GM12892 (cell line): ENCODE results near the gene PLEKHN1.

Experiments used
- POLR2A ChIP-seq: IDR thresholded peaks from 2 replicates; pipeline ENCODE4 v1.6.1; 2011; ENCODE audit warnings: low read depth, low read length, control low read depth
- POLR2AphosphoS5 ChIP-seq: IDR thresholded peaks from 2 replicates; pipeline ENCODE4 v1.6.1; 2011; ENCODE audit warnings: low read depth, low read length, control low read depth

GRCh38 chr1:981491-981954 is 15.2 kb downstream of the PLEKHN1 start:
- TF ChIP-seq POLR2A = no peak
- no peak for TF ChIP-seq POLR2AphosphoS5
